Suprapubic skin (tissue), 4 donors: ENCODE results near the gene CD8A. TPM values are rescaled to one million over a fixed set of nuclear protein-coding genes. Genes with fewer than 3 reads are reported as not detected.

ENCODE experiments used
- DNase-seq, 2 donors: peaks; one replicate each; pipeline ENCODE4 v3.0.0-alpha.2; 2019; ENCODE audit warnings: low spot score in 2 of 2
- H3K27ac ChIP-seq: fragments of 200-600 bp; sonication (generic); one replicate; pipeline ENCODE4 v1.5.1; 2019
- H3K27me3 ChIP-seq: fragments of 200-600 bp; sonication (generic); one replicate; pipeline ENCODE4 v1.5.1; 2019
- H3K36me3 ChIP-seq: fragments of 200-600 bp; sonication (generic); one replicate; pipeline ENCODE4 v1.5.1; 2019
- H3K4me1 ChIP-seq: fragments of 200-600 bp; sonication (generic); one replicate; pipeline ENCODE4 v1.5.1; 2019
- H3K4me3 ChIP-seq: fragments of 200-600 bp; sonication (generic); one replicate; pipeline ENCODE4 v1.5.1; 2019; ENCODE audit warnings: mild to moderate bottlenecking
- H3K9me3 ChIP-seq: fragments of 200-600 bp; sonication (generic); one replicate; pipeline ENCODE4 v1.5.1; 2019
- CTCF ChIP-seq, 2 donors: fragments of 200-600 bp in 1 of 2; fragments of 450-650 bp in 1 of 2; sonication (generic) in 1 of 2; IDR thresholded peaks; one replicate each; pipeline ENCODE4 v1.5.1; 2016 to 2019; ENCODE audit warnings: antibody characterized with exemption in 2 of 2, mild to moderate bottlenecking in 1 of 2, moderate library complexity in 1 of 2
- EP300 ChIP-seq: sonication (generic); formaldehyde crosslinking; IDR thresholded peaks from one replicate; pipeline ENCODE4 v1.6.1; 2017; ENCODE audit warnings: antibody characterized with exemption
- POLR2A ChIP-seq, 2 donors: fragments of 450-650 bp; IDR thresholded peaks; one replicate each; pipeline ENCODE4 v1.6.1; 2017; ENCODE audit warnings: antibody characterized with exemption in 2 of 2, mild to moderate bottlenecking in 2 of 2, moderate library complexity in 2 of 2
- POLR2AphosphoS5 ChIP-seq, 3 donors: sonication (generic); formaldehyde crosslinking; IDR thresholded peaks; one replicate each; pipeline ENCODE4 v1.6.1; 2017; ENCODE audit warnings: antibody characterized with exemption in 3 of 3
- WGBS: methylation state at CpG from one replicate; pipeline ENCODE4 v1.1.5; 2018; 5-methylcytosine and 5-hydroxymethylcytosine counted together
- total RNA-seq, 4 donors: library from RNA; depleted of rRNA; stranded (reverse); fragments of >200 nt; gene quantifications; one replicate each; pipeline ENCODE4 v1.1.0, GENCODE V29; 2016

The CD8A gene
- total RNA-seq, 4 donors from 2014 or later: 0.15 to 1.5 (median 1.2) TPM; not detected in 1

- H3K4me3 ChIP-seq: no peak overlapping the region
- no peaks in the 10 kb centered on the region for H3K9me3 ChIP-seq
- 87% methylated on average over 7 of the region's 7 CpGs for WGBS
Measured at GRCh38 chr2:86832334-86833096, 41.8 kb upstream of the CD8A start.

DNA sequence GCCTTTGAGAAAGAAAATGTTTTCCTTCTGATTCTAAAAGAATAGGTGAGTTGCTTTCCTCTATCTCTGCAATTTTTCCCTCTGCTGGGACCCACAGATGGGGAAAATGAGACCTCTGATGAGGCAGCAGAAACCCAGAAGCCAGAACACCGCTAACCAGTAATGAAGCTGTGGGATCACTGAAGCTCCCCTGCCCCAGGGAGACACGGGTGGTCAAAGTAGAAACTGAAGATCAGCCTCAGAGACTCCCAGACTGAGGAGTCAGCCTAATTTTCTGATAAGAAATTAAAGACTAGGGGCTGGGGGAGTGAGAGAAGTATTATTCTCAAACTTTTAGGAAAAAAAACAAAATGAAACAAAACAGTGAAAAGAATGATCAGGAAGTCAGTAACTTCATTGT is 40.8 kb upstream of the CD8A start:
- H3K4me1 ChIP-seq: no peaks in the 10 kb centered on the region
- WGBS: 46% methylated on average over 2 of the region's 2 CpGs
- no peaks in the 10 kb centered on the region for H3K36me3 ChIP-seq
- H3K27me3 ChIP-seq: no peaks in the 10 kb centered on the region
- no peak overlapping the region for H3K27ac ChIP-seq
- no peaks in the 10 kb centered on the region for H3K9me3 ChIP-seq
- H3K4me3 ChIP-seq: no peak overlapping the region
- no peak for DNase-seq
- TF ChIP-seq CTCF (IDR thresholded peaks at IDR 0.05) (no peak), EP300 (no peak), POLR2AphosphoS5 (IDR thresholded peaks at IDR 0.05) (no peak), POLR2A (IDR thresholded peaks at IDR 0.05) (no peak)

More at GRCh38 chr2:86832334-86833096, 41.8 kb upstream of the CD8A start:
- no peak for DNase-seq
- TF ChIP-seq POLR2A (IDR thresholded peaks at IDR 0.05): no peak
- TF ChIP-seq CTCF (IDR thresholded peaks at IDR 0.05): no peak
- no peak for TF ChIP-seq POLR2AphosphoS5 (IDR thresholded peaks at IDR 0.05)
- no peak for TF ChIP-seq EP300
- Histone ChIP-seq H3K4me1 (peaks cover 4% of the 10 kb centered on the region), H3K36me3 (no peaks in the 10 kb centered on the region), H3K27ac (no peak overlapping the region), H3K27me3 (no peaks in the 10 kb centered on the region)

DNA sequence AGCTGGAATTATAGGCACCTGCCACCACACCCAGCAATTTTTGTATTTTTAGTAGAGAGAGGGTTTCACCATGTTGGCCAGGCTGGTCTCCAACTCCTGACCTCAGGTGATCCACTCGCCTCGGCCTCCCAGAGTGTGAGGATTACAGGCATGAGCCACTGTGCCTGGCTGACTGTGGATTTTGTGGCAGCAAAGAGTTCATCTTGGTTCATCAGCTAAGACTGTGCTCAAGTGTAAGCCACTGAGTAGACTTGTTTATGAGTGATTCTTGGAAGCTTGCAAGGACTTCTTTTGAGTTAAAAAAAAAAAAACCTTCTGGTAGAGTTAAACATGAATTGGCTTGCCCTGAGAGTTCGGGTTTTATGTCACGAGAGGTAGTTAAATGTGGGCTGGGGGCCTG is 36.2 kb upstream of the CD8A start:
- Histone ChIP-seq H3K4me3 (no peak overlapping the region), H3K36me3 (no peaks in the 10 kb centered on the region), H3K27me3 (no peaks in the 10 kb centered on the region), H3K4me1 (no peaks in the 10 kb centered on the region), H3K27ac (no peak overlapping the region), H3K9me3 (no peaks in the 10 kb centered on the region)
- no peak for DNase-seq
- WGBS: 77% methylated on average over 3 of the region's 4 CpGs
- TF ChIP-seq POLR2A (IDR thresholded peaks at IDR 0.05): no peak
- no peak for TF ChIP-seq CTCF (IDR thresholded peaks at IDR 0.05)
- no peak for TF ChIP-seq EP300
- no peak for TF ChIP-seq POLR2AphosphoS5 (IDR thresholded peaks at IDR 0.05)

DNA sequence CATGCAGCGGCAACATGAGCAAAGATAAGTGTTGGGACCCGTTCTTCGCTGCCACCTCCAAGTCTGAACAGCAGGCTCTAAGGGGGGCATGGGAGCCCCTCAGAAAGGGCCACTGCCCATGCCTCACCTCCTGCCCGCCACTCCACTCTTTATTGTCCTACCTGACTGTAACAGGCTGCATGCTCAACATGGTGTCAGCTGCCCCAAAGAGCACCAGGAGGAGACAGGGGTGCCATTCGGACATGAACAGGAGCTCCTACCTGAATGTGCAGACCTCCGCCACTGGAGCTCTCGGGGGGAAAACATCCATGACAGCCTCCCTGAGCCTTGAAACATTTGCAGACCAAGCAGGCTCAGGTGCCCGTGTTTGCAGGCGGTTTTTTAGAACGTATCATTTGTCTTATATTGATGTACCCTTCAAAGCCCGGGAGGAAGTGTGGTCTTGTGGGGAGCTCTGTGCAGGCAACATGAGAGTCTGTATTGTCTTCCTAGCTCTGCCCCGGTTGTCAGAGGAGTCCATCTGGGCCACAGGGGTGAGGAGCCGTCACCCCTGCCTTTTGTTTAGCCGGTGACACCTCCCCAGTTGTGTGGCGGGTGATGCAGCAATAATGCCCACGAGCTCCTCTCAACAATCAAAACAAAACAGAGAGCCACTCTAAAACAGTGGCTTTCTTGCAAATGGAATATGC is 35.1 kb upstream of the CD8A start:
- H3K4me1 ChIP-seq: no peaks in the 10 kb centered on the region
- H3K27me3 ChIP-seq: no peaks in the 10 kb centered on the region
- no peak overlapping the region for H3K4me3 ChIP-seq
- WGBS: 78% methylated on average over 11 of the region's 16 CpGs
- no peak for DNase-seq
- no peak overlapping the region for H3K27ac ChIP-seq
- no peaks in the 10 kb centered on the region for H3K36me3 ChIP-seq
- no peaks in the 10 kb centered on the region for H3K9me3 ChIP-seq
- TF ChIP-seq CTCF (IDR thresholded peaks at IDR 0.05): no peak
- no peak for TF ChIP-seq EP300
- no peak for TF ChIP-seq POLR2AphosphoS5 (IDR thresholded peaks at IDR 0.05)
- TF ChIP-seq POLR2A (IDR thresholded peaks at IDR 0.05): no peak

DNA sequence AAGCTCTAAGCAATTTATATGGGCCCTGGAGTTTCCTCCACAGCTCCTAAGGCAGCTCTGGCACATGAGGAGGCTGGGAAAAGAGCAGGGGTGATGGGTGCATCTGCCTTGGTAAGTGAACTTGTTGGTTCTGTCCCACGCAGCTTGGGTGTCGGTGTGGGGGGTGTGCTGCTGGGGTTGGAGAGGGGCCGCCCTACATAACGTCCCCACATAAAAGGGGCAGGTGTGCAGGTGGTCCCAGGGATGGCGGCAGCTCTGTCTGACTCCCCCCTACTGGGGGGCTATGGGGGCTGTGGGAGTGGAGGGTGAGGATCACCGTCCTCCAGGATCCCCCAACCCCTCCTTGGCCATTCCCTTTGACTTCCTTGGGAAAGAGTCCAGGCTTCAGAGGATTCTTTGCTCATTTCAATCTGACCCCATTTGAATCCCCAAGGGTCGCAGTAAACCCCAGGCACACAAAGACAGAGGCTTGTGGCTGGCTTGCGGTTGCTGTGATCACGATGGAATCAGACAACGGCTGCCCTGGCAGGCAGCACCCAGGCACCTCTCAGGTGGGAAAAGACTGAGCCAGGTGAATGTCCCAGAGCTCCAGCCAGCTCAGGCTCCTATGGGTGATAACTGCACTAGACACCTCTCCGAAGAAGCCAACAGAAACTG is 34.5 kb upstream of the CD8A start:
- TF ChIP-seq EP300 (no peak), POLR2AphosphoS5 (IDR thresholded peaks at IDR 0.05) (no peak), CTCF (IDR thresholded peaks at IDR 0.05) (no peak), POLR2A (IDR thresholded peaks at IDR 0.05) (no peak)
- no peaks in the 10 kb centered on the region for H3K27me3 ChIP-seq
- 77% methylated on average over 11 of the region's 11 CpGs for WGBS
- no peak overlapping the region for H3K27ac ChIP-seq
- no peaks in the 10 kb centered on the region for H3K36me3 ChIP-seq
- no peaks in the 10 kb centered on the region for H3K9me3 ChIP-seq
- H3K4me3 ChIP-seq: no peak overlapping the region
- no peak for DNase-seq
- no peaks in the 10 kb centered on the region for H3K4me1 ChIP-seq
